GM18508 (cell line): ENCODE measurements around the gene LYRM7.

ENCODE experiments used
- ATAC-seq: cut with Tn5 transposase; IDR thresholded peaks from one replicate; pipeline ENCODE4 v1.9.1; 2021; ENCODE audit warnings: moderate number of reproducible peaks; ENCODE audit not compliant: insufficient read depth, unreplicated experiment

LYRM7 gene

GRCh38 chr5:131217791-131218190, 47.0 kb downstream of the LYRM7 start:
- ATAC-seq: no peak

GRCh38 chr5:131218392-131218791, 47.6 kb downstream of the LYRM7 start:
- peak; percentile 66 for ATAC-seq

DNA sequence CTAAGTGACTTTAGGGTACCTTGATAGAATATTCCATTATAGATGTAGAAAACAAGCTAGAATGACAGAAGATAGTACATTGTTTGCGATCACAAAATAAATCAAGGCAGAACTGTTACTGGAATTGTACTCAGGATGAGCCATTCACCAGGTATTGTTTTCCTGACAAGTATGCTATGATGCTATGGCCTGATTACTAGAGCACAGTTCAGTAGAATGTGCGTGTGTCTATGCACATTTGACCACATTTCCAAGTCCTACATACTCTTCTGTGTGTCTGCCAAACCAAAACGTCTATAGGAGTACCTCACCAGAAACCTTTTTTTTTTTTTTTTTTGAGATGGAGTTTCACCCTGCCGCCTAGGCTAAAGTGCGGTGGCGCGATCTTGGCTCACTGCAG, 49.8 kb downstream of the LYRM7 start:
- no peak for ATAC-seq

GRCh38 chr5:131221008-131221703, 50.4 kb downstream of the LYRM7 start:
- ATAC-seq: no peak

- no peak for ATAC-seq
Measured at GRCh38 chr5:131221888-131222287, 51.1 kb downstream of the LYRM7 start.

- ATAC-seq: no peak
Measured at GRCh38 chr5:131222731-131223130, 52.0 kb downstream of the LYRM7 start.

DNA sequence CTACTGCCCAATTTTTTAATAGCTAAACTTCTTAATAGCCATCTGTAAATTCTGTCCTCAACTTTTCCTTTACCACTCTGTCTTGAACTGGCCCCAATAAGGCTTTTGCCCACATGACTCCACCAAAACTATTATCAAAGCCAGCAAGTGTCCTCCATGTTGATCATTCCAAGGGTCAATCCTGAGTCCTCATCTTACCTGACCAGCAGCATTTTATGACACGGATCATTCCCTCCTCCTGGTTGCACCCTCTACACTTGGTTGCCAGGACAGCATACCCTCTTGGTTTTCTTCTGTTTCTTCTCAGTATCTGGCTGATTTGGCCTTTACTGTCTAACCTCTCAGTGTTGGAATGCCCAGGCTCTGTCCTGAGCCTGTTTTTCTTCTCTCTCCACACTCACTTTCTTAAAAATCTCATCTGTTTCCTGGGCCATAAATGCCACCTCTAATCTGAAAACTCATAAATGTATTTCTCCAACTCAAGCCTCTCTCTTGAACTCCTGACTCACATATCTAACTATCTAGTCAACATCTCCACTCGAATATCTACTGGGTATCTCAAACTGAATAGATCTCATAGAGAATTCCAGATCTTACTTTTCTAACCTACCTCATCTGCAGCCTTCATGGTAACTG, 53.1 kb downstream of the LYRM7 start:
- no peak for ATAC-seq

GRCh38 chr5:131224387-131225201, 53.9 kb downstream of the LYRM7 start:
- peak; percentile 94 for ATAC-seq

- ATAC-seq: no peak
Measured at GRCh38 chr5:131225282-131225974, 54.7 kb downstream of the LYRM7 start.

DNA sequence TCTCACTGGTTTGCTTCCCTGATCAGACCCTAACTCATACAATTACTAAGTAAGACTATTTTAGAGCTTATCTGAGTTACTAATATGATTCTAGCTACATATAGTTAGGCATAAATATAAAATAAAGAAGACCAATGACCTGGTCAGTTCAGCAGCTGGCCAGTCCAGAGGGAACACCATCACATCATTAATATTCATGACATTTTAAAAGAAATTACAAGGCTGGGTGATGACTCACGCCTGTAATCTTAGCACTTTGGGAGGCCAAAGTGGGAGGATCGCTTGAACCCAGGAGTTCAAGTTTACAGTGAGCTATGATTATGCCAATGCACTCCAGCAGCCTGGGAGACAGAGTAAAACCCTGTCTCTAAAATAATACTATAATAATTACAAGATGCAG, 56.2 kb downstream of the LYRM7 start:
- ATAC-seq: no peak

- no peak for ATAC-seq
Measured at GRCh38 chr5:131228646-131229045, 57.9 kb downstream of the LYRM7 start.

GRCh38 chr5:131229623-131230022, 58.9 kb downstream of the LYRM7 start:
- ATAC-seq: no peak

DNA sequence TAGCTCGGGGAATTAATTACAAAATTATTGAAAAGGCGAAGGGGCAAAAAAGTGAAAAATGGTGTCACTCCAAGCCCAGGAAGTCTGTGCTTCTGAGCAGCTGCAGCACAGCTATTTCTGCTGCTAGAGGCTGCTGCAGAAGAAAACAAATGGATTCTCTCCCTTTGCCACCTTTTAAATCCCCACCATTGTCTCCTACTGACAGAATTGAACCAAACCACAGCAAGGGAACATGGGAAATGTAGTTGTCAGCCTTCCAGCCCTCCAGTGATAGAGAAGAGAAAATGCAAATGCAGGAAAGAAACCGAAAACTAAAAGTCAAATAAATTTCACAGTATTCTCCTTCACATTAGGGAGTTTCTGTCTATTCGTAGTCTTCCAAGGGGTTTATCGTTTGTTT, 59.7 kb downstream of the LYRM7 start:
- no peak for ATAC-seq

- no peak for ATAC-seq
Measured at GRCh38 chr5:131239686-131240085, 68.9 kb downstream of the LYRM7 start.

- ATAC-seq: no peak
Measured at GRCh38 chr5:131242728-131243255, 72.0 kb downstream of the LYRM7 start.

DNA sequence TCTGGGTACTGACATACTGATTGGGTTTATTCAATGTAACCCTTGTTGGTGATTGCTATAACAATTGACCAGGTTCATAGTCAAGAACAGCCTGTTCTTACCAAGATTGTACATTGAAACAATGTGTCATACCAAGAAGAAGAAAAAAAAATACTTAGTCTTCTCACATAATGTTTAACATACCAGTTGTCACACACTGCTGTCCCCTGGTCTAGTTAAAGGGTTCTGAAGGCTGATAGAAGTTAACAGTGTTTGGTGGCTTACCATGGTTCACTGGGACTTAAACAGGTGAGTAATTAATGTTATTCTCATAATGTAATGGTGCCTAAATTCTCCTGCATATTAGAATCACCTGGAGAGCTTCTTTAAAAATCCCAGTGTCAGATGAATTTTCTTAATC, 74.6 kb downstream of the LYRM7 start:
- peak; percentile 83 for ATAC-seq

- ATAC-seq: no peak
Measured at GRCh38 chr5:131245948-131246347, 75.2 kb downstream of the LYRM7 start.

GRCh38 chr5:131246504-131246903, 75.8 kb downstream of the LYRM7 start:
- no peak for ATAC-seq

DNA sequence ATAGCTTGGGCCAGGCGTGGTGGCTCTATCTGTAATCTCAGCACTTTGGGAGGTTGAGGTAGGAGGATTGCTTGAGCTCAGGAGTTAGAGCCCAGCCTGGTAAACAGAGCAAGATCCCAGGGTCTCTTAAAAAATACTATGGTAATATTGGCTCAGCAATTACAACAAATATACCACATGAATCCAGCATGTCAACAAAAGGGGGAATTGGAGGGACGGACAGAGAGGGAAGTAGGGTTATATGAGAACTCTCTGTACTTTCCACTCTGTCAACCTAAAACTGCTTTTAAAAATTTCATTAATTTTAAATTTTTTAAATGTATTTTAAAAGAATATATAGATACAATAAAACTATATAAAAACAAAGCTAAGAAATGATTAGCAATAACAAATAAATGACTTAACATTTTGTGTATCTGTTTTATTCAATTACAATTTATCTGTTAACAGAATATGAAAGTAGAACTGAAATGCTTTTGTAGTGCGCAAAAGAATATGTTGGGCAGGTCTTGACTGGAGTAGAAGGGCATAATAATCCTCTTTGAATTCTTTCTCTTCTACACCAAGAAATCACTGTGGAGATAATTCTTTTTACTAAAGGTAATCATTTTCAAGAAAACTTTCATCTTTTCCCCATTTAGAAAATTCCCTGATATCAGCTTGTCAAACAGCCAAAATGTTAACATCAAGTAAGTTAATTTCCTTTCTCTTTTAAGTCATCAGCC, 80.2 kb downstream of the LYRM7 start:
- no peak for ATAC-seq

DNA sequence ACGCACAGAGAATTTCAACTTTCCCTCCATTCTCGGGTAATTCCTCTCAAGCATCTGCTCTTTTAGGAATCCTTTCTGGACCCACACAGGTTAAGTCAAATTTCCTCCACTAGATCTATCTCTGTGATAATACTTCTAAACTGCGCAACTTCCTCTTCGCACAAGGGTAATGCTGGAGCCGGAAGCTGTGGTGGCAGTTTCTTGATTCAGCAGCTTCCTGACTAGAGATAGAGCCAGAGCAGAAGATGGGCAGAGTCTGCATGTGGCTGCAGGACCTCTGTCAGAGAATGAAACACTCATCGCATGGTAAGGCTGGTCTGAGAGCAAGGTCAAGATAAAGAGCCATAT, 82.1 kb downstream of the LYRM7 start:
- peak; percentile 82 for ATAC-seq
